ENCODE results near the gene RHBDL3.
"Not testable (repeated sequence)": the region's sequence is repeated elsewhere in the genome, so short reads cannot be mapped to it uniquely, and the experiment has no call there.

RHBDL3 gene

GRCh38 chr17:32289471-32290070, 23.9 kb downstream of the RHBDL3 start:
- no peak for DNase-seq (ENCODE audit: low spot score)

- no peak for DNase-seq (ENCODE audit: low spot score)
Measured at GRCh38 chr17:32292094-32292493, 26.5 kb downstream of the RHBDL3 start.

GRCh38 chr17:32297424-32297823, 31.8 kb downstream of the RHBDL3 start:
- no peak for DNase-seq (ENCODE audit: low spot score)

- DNase-seq (ENCODE audit: low spot score) = no peak
Measured at GRCh38 chr17:32297860-32298259, 32.2 kb downstream of the RHBDL3 start.

- no peak for DNase-seq (ENCODE audit: low spot score)
Measured at GRCh38 chr17:32298298-32298697, 32.7 kb downstream of the RHBDL3 start.

- no peak for DNase-seq (ENCODE audit: low spot score)
Measured at GRCh38 chr17:32298721-32299579, 33.3 kb downstream of the RHBDL3 start.

- no peak for DNase-seq (ENCODE audit: low spot score)
Measured at GRCh38 chr17:32299580-32300164, 34.0 kb downstream of the RHBDL3 start.

GRCh38 chr17:32302037-32302436, 36.4 kb downstream of the RHBDL3 start:
- no peak for DNase-seq (ENCODE audit: low spot score)

- no peak for DNase-seq (ENCODE audit: low spot score)
Measured at GRCh38 chr17:32302860-32303649, 37.4 kb downstream of the RHBDL3 start.

GRCh38 chr17:32303781-32304288, 38.2 kb downstream of the RHBDL3 start:
- no peak for DNase-seq (ENCODE audit: low spot score)

GRCh38 chr17:32305049-32305448, 39.4 kb downstream of the RHBDL3 start:
- no peak for DNase-seq (ENCODE audit: low spot score)

- no peak for DNase-seq (ENCODE audit: low spot score)
Measured at GRCh38 chr17:32307658-32308057, 42.0 kb downstream of the RHBDL3 start.

- no peak for DNase-seq (ENCODE audit: low spot score)
Measured at GRCh38 chr17:32311028-32311536, 45.5 kb downstream of the RHBDL3 start.

- no peak for DNase-seq (ENCODE audit: low spot score)
Measured at GRCh38 chr17:32314636-32315035, 49.0 kb downstream of the RHBDL3 start.

GRCh38 chr17:32315171-32315570, 49.5 kb downstream of the RHBDL3 start:
- DNase-seq (ENCODE audit: low spot score) = no peak

GRCh38 chr17:32316653-32317052, 51.0 kb downstream of the RHBDL3 start:
- DNase-seq (ENCODE audit: low spot score) = not testable (repeated sequence)

- DNase-seq (ENCODE audit: low spot score) = no peak
Measured at GRCh38 chr17:32317353-32317752, 51.7 kb downstream of the RHBDL3 start.

- no peak for DNase-seq (ENCODE audit: low spot score)
Measured at GRCh38 chr17:32318071-32318470, 52.4 kb downstream of the RHBDL3 start.

- DNase-seq (ENCODE audit: low spot score) = peak; percentile 80
Measured at GRCh38 chr17:32319548-32319905, 53.9 kb downstream of the RHBDL3 start.

GRCh38 chr17:32320080-32320479, 54.4 kb downstream of the RHBDL3 start:
- DNase-seq (ENCODE audit: low spot score) = not testable (repeated sequence)

- no peak for DNase-seq (ENCODE audit: low spot score)
Measured at GRCh38 chr17:32320847-32321246, 55.2 kb downstream of the RHBDL3 start.

GRCh38 chr17:32323046-32323445, 57.4 kb downstream of the RHBDL3 start:
- no peak for DNase-seq (ENCODE audit: low spot score)

Data from CD4-positive, alpha-beta T cell treated with Interleukin-2 at 100 ng/mL for 4 hours (primary cell).